Body of pancreas (tissue), 4 donors: ENCODE results near the gene SHKBP1.

Source experiments
- CTCF ChIP-seq, 7 experiments: fragments of 450-650 bp in 4 of 7; fragments of 200-600 bp in 3 of 7; sonication (generic) in 3 of 7; IDR thresholded peaks; one replicate each; pipeline ENCODE4 v1.5.1; 2016 to 2019; ENCODE audit warnings: antibody characterized with exemption in 7 of 7
- POLR2A ChIP-seq, 3 donors: fragments of 450-650 bp; IDR thresholded peaks; one replicate each; pipeline ENCODE4 v1.6.1; 2016; ENCODE audit warnings: antibody characterized with exemption in 3 of 3, mild to moderate bottlenecking in 2 of 3

DNA sequence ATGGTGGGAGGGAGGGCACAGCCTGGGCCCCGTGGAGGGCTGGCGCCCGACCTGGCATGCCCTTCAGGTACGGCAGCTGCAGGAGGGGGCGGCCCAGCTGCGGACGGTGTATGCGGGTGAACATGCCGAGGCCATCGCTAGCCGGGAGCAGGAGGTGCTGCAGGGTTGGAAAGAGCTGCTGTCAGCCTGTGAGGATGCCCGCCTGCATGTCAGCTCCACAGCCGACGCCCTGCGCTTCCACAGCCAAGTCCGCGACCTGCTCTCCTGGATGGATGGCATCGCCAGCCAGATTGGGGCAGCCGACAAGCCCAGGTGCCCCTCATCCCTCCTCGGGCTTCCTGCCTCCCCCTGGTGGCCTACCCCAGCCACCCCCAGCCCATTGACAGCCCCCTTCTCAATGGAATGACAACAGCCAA, 16.6 kb upstream of the SHKBP1 start:
- TF ChIP-seq CTCF (IDR thresholded peaks at IDR 0.05): no peak
- no peak for TF ChIP-seq POLR2A (IDR thresholded peaks at IDR 0.05)
